GM21737 (cell line): ENCODE data around the gene LDHAL6B.

ENCODE experiments used
- ATAC-seq: cut with Tn5 transposase; IDR thresholded peaks from one replicate; pipeline ENCODE4 v1.9.1; 2021; ENCODE audit warnings: mild to moderate bottlenecking, moderate library complexity; ENCODE audit not compliant: unreplicated experiment

Gene LDHAL6B

DNA sequence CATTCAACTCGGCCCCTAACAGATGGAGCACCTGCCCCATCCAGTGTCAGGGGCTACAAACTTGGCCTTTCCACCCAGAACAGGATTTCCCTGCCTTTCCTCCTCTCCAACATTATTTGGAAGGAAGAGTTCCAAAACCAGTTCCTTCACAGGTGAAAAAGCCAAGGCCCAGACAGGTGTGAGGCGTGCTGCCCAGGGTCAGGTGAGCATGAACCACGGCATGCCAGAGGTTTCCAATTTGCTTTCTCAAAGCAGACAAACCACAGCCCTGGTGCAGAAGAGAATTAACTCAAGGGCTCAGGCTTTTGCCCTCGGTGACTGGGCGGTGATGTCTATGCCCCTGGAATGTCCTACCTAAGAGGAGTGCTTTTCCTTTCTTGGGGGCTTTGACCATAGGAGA is 43.2 kb downstream of the LDHAL6B start:
- no peak for ATAC-seq

DNA sequence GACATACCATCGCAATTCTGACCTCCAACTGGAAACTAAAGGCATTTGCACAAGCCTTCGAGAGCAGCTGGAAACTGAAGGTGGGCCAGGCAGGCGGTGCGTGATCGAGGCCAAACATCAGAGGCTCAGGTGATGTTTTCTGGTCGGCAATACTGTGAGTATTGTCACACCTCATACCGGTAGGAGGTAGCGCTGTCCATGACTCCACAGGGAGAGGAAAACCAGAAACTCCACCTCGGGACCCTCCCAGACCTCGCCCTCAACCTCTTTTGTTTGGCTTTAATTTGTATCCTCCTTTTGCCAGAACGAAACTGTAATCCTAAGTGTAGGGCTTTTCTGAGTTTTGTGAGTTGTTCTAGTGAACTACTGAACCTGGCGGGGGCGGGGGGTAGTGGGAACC is 43.6 kb downstream of the LDHAL6B start:
- ATAC-seq, result no peak

DNA sequence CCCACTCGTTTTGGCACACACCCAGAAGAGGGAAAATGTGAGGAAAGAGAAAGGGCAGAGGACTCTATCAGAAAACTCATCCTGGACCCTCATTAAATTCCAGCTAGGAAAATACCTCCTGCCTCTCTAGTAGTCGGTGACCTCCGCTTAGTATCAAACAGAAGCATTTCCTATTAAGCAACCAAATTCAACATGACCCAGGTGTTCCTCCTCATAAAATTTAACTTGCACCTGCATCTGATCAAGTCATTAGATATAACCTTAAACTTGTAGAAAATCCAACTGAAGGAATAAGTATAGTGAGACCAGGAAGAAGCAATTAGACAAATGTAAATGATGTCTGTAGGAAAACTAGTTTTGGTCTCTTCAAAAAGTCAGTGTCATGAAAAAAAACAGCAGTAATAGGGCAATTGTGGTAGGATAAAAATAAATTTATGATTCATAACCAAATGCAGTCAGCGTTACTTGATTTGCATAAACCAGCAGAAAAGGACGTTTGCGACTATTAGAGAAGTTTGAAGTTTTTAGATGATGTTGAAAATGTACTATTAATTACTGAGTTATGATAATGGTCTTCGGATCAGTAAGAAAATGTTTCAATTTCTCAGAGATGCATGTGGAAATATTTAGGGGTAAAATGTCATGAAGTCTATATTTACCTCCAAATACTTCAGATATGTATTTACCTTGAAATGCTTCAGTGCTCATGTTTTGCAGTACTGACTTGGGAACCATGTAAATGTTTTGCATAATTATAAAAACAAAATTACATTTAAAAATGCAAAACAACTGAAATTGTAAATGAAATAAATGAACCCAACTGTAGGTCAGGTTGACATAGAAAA is 44.6 kb downstream of the LDHAL6B start:
- ATAC-seq, result peak; percentile 46

DNA sequence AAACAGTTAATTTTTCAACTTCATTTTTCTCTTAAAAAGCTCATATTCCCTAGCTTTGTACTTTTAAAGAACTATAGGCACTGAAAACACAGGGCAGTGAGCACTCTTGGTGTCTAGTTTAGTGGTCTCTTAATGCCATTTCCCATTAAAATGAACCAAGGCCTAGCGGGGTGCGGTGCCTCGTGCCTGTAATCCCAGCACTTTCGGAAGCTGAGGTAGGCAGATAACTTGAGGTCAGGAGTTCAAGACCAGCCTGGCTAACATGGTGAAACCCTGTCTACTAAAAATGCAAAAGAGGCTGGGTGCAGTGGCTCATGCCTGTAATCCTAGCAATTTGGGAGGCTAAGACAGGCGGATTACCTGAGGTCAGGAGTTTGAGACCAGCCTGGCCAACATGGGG is 45.5 kb downstream of the LDHAL6B start:
- ATAC-seq, result no peak

DNA sequence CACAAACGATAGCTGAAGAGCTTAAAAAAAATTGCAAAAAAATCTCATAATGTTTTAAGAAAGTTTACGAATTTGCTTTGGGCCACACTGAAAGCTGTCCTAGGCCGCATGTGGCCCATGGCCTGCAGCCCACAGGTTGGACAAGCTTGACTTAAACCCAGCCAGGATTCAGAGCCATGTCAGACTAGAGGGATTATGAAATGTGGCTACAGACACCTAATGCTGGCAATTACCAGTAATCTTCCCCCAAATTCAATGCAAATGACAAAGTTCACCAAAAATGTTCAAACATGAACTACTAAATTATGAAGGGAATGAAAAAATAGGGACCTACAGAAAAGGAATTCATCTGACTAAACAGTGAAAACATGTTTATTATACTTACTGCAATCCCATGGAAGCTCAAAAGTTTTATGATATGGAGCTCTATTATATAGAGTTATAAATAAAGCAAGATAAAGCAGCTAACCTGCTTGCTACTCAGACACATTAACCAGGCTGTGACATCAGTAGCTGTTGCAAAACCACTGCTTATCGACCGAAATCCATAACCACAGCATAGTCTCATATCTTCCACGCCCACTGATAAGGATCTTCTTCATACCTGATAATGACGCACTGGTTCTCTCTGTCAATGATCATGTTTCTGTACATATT is 49.2 kb downstream of the LDHAL6B start:
- no peak for ATAC-seq

DNA sequence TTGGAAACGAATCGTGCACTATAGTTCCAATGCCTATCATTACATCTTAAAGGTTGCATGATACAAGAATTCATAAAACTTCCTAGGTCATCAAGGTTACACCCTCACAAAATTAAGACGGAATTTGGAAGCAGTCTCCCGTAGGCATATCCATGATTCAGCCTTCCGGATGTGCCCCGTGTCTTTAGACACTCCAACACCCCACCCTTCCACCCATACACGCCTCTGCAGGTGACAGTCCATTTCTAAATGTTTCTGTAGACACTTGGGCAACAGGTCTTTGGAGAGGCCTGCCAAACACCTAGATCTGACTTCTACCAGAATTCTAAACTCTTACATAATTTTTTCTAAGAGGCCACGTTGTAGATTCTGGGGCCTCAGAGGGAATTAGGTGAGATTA is 49.8 kb downstream of the LDHAL6B start:
- ATAC-seq, result no peak

DNA sequence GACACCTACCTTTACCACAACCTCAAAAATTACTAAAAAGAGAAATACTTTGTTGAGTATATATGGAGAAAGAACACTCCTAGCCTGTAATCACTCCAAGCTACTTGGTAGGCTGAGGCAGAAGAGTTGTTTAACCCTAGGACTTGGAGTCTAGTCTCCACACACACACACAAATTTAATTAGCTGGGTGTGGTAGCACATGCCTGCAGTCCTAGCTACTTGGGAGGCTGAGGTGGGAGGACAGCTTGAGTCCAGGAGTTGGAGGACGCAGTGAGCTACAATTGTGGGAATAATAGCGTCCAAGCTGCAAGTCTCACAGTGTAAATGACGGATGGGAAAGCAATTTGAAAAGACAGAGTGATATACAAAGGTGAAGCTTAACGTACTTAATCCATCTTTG is 50.5 kb downstream of the LDHAL6B start:
- ATAC-seq, result no peak
